ENCODE data around the gene PCDHB12.
"Not testable (repeated sequence)": the region's sequence is repeated elsewhere in the genome, so short reads cannot be mapped to it uniquely, and the experiment has no call there.

Gene PCDHB12

GRCh38 chr5:141184117-141184855, 24.2 kb upstream of the PCDHB12 start:
- H3K27me3 ChIP-seq (ENCODE audit: control insufficient read depth in 5 of 5, insufficient read depth in 4 of 5, low read length in 5 of 5); H3K4me3 ChIP-seq (ENCODE audit: low read depth in 1 of 5, low read length in 5 of 5); H3K9ac ChIP-seq (ENCODE audit: low read length in 5 of 5); H3K36me3 ChIP-seq (ENCODE audit: control insufficient read depth in 5 of 5, insufficient read depth in 5 of 5, low read length in 5 of 5); H3K27ac ChIP-seq (ENCODE audit: low read depth, low read length): not testable (repeated sequence)
- peaks cover 7 to 43% (median 16%) of the 10 kb centered on the region in 5 donors for H3K9me3 ChIP-seq (ENCODE audit: control insufficient read depth in 5 of 5, low read length in 5 of 5)
- peaks cover 0 to 11% (median 4%) of the 10 kb centered on the region in 5 donors for H3K4me1 ChIP-seq (ENCODE audit: control insufficient read depth in 5 of 5, insufficient read depth in 5 of 5, low read length in 5 of 5)

GRCh38 chr5:141186897-141187512, 21.5 kb upstream of the PCDHB12 start, which contains the start of gene PCDHB9:
Gene PCDHB9, plus strand, starts transcription at chr5:141187161. Its CDS starts 158 bp downstream, at chr5:141187319.
- Histone ChIP-seq H3K9me3 (ENCODE audit: control insufficient read depth in 5 of 5, low read length in 5 of 5) (peaks cover 5 to 42% (median 19%) of the 10 kb centered on the region in 5 donors), H3K27me3 (ENCODE audit: control insufficient read depth in 5 of 5, insufficient read depth in 4 of 5, low read length in 5 of 5) (peaks cover 0 to 6% (median 0%) of the 10 kb centered on the region in 5 donors), H3K27ac (ENCODE audit: low read depth, low read length) (no peak within 1 kb of the TSS), H3K9ac (ENCODE audit: low read length in 5 of 5) (no peak within 1 kb of the TSS), H3K36me3 (ENCODE audit: control insufficient read depth in 5 of 5, insufficient read depth in 5 of 5, low read length in 5 of 5) (no peaks in the 10 kb centered on the region), H3K4me1 (ENCODE audit: control insufficient read depth in 5 of 5, insufficient read depth in 5 of 5, low read length in 5 of 5) (peaks cover 0 to 11% (median 4%) of the 10 kb centered on the region in 5 donors), H3K4me3 (ENCODE audit: low read depth in 1 of 5, low read length in 5 of 5) (peak within 1 kb of the TSS; percentile 15 to 53 (median 42))

GRCh38 chr5:141188682-141189081, 19.8 kb upstream of the PCDHB12 start:
- Histone ChIP-seq H3K9me3 (ENCODE audit: control insufficient read depth in 5 of 5, low read length in 5 of 5) (peaks cover 11 to 43% (median 24%) of the 10 kb centered on the region in 5 donors), H3K4me3 (ENCODE audit: low read depth in 1 of 5, low read length in 5 of 5) (peak overlapping the region in 2 of 5 donors; percentile 26 to 33)
- not testable (repeated sequence) for H3K27ac ChIP-seq (ENCODE audit: low read depth, low read length); H3K4me1 ChIP-seq (ENCODE audit: control insufficient read depth in 5 of 5, insufficient read depth in 5 of 5, low read length in 5 of 5); H3K9ac ChIP-seq (ENCODE audit: low read length in 5 of 5); H3K27me3 ChIP-seq (ENCODE audit: control insufficient read depth in 5 of 5, insufficient read depth in 4 of 5, low read length in 5 of 5); H3K36me3 ChIP-seq (ENCODE audit: control insufficient read depth in 5 of 5, insufficient read depth in 5 of 5, low read length in 5 of 5)

GRCh38 chr5:141189131-141189530, 19.4 kb upstream of the PCDHB12 start:
- peaks cover 11 to 42% (median 23%) of the 10 kb centered on the region in 5 donors for H3K9me3 ChIP-seq (ENCODE audit: control insufficient read depth in 5 of 5, low read length in 5 of 5)
- not testable (repeated sequence) for H3K27me3 ChIP-seq (ENCODE audit: control insufficient read depth in 5 of 5, insufficient read depth in 4 of 5, low read length in 5 of 5); H3K36me3 ChIP-seq (ENCODE audit: control insufficient read depth in 5 of 5, insufficient read depth in 5 of 5, low read length in 5 of 5); H3K9ac ChIP-seq (ENCODE audit: low read length in 5 of 5); H3K4me3 ChIP-seq (ENCODE audit: low read depth in 1 of 5, low read length in 5 of 5); H3K4me1 ChIP-seq (ENCODE audit: control insufficient read depth in 5 of 5, insufficient read depth in 5 of 5, low read length in 5 of 5); H3K27ac ChIP-seq (ENCODE audit: low read depth, low read length)

- Histone ChIP-seq H3K27me3 (ENCODE audit: control insufficient read depth in 5 of 5, insufficient read depth in 4 of 5, low read length in 5 of 5) (peaks cover 0 to 3% (median 0%) of the 10 kb centered on the region in 5 donors), H3K9ac (ENCODE audit: low read length in 5 of 5) (no peak within 1 kb of the TSS), H3K4me3 (ENCODE audit: low read depth in 1 of 5, low read length in 5 of 5) (peak within 1 kb of the TSS; percentile 8 to 40 (median 33)), H3K9me3 (ENCODE audit: control insufficient read depth in 5 of 5, low read length in 5 of 5) (peaks cover 19 to 45% (median 34%) of the 10 kb centered on the region in 5 donors), H3K27ac (ENCODE audit: low read depth, low read length) (no peak within 1 kb of the TSS), H3K4me1 (ENCODE audit: control insufficient read depth in 5 of 5, insufficient read depth in 5 of 5, low read length in 5 of 5) (peaks cover 0 to under 1% (median 0%) of the 10 kb centered on the region in 5 donors), H3K36me3 (ENCODE audit: control insufficient read depth in 5 of 5, insufficient read depth in 5 of 5, low read length in 5 of 5) (no peaks in the 10 kb centered on the region)
Measured at GRCh38 chr5:141192110-141192725, 16.3 kb upstream of the PCDHB12 start, which contains the start of gene PCDHB10. Gene PCDHB10, plus strand, starts transcription at chr5:141192353. Its CDS starts 200 bp downstream, at chr5:141192553.

GRCh38 chr5:141194332-141194731, 14.2 kb upstream of the PCDHB12 start:
- not testable (repeated sequence) for H3K27ac ChIP-seq (ENCODE audit: low read depth, low read length); H3K27me3 ChIP-seq (ENCODE audit: control insufficient read depth in 5 of 5, insufficient read depth in 4 of 5, low read length in 5 of 5); H3K9ac ChIP-seq (ENCODE audit: low read length in 5 of 5); H3K4me3 ChIP-seq (ENCODE audit: low read depth in 1 of 5, low read length in 5 of 5); H3K36me3 ChIP-seq (ENCODE audit: control insufficient read depth in 5 of 5, insufficient read depth in 5 of 5, low read length in 5 of 5); H3K4me1 ChIP-seq (ENCODE audit: control insufficient read depth in 5 of 5, insufficient read depth in 5 of 5, low read length in 5 of 5)
- H3K9me3 ChIP-seq (ENCODE audit: control insufficient read depth in 5 of 5, low read length in 5 of 5): peaks cover 19 to 44% (median 38%) of the 10 kb centered on the region in 5 donors

- H3K9ac ChIP-seq (ENCODE audit: low read length in 5 of 5): no peak overlapping the region
- H3K4me1 ChIP-seq (ENCODE audit: control insufficient read depth in 5 of 5, insufficient read depth in 5 of 5, low read length in 5 of 5): no peaks in the 10 kb centered on the region
- peaks cover 0 to 4% (median 0%) of the 10 kb centered on the region in 5 donors for H3K27me3 ChIP-seq (ENCODE audit: control insufficient read depth in 5 of 5, insufficient read depth in 4 of 5, low read length in 5 of 5)
- peaks cover 0 to 3% (median 0%) of the 10 kb centered on the region in 5 donors for H3K36me3 ChIP-seq (ENCODE audit: control insufficient read depth in 5 of 5, insufficient read depth in 5 of 5, low read length in 5 of 5)
- peaks cover 32 to 57% (median 45%) of the 10 kb centered on the region in 5 donors for H3K9me3 ChIP-seq (ENCODE audit: control insufficient read depth in 5 of 5, low read length in 5 of 5)
- H3K27ac ChIP-seq (ENCODE audit: low read depth, low read length): no peak overlapping the region
- no peak overlapping the region for H3K4me3 ChIP-seq (ENCODE audit: low read depth in 1 of 5, low read length in 5 of 5)
Measured at GRCh38 chr5:141196363-141196762, 12.2 kb upstream of the PCDHB12 start.

- Histone ChIP-seq H3K4me1 (ENCODE audit: control insufficient read depth in 5 of 5, insufficient read depth in 5 of 5, low read length in 5 of 5) (no peaks in the 10 kb centered on the region), H3K4me3 (ENCODE audit: low read depth in 1 of 5, low read length in 5 of 5) (peak within 1 kb of the TSS; percentile 19 to 62 (median 41)), H3K27me3 (ENCODE audit: control insufficient read depth in 5 of 5, insufficient read depth in 4 of 5, low read length in 5 of 5) (peaks cover 0 to 4% (median 0%) of the 10 kb centered on the region in 5 donors), H3K27ac (ENCODE audit: low read depth, low read length) (no peak within 1 kb of the TSS), H3K9ac (ENCODE audit: low read length in 5 of 5) (no peak within 1 kb of the TSS), H3K36me3 (ENCODE audit: control insufficient read depth in 5 of 5, insufficient read depth in 5 of 5, low read length in 5 of 5) (peaks cover 0 to 3% (median 0%) of the 10 kb centered on the region in 5 donors), H3K9me3 (ENCODE audit: control insufficient read depth in 5 of 5, low read length in 5 of 5) (peaks cover 27 to 48% (median 37%) of the 10 kb centered on the region in 5 donors)
Measured at GRCh38 chr5:141199359-141200235, 8.9 kb upstream of the PCDHB12 start, which contains the start of gene PCDHB11. Gene PCDHB11, plus strand, starts transcription at chr5:141199627. Its CDS starts 148 bp downstream, at chr5:141199775.

- Histone ChIP-seq H3K9me3 (ENCODE audit: control insufficient read depth in 5 of 5, low read length in 5 of 5) (peaks cover 27 to 46% (median 32%) of the 10 kb centered on the region in 5 donors), H3K4me3 (ENCODE audit: low read depth in 1 of 5, low read length in 5 of 5) (peak overlapping the region in 2 of 5 donors; percentile 16 to 37)
- not testable (repeated sequence) for H3K36me3 ChIP-seq (ENCODE audit: control insufficient read depth in 5 of 5, insufficient read depth in 5 of 5, low read length in 5 of 5); H3K27me3 ChIP-seq (ENCODE audit: control insufficient read depth in 5 of 5, insufficient read depth in 4 of 5, low read length in 5 of 5); H3K9ac ChIP-seq (ENCODE audit: low read length in 5 of 5); H3K4me1 ChIP-seq (ENCODE audit: control insufficient read depth in 5 of 5, insufficient read depth in 5 of 5, low read length in 5 of 5); H3K27ac ChIP-seq (ENCODE audit: low read depth, low read length)
Measured at GRCh38 chr5:141201126-141201525, 7.4 kb upstream of the PCDHB12 start.

All from subcutaneous abdominal adipose tissue (tissue), 5 donors.